HEK293 (cell line): Measurements from ENCODE around the gene CHMP3.

Source experiments
- CTCF ChIP-seq: fragments of 450-650 bp; formaldehyde crosslinking; IDR thresholded peaks from 2 replicates; pipeline ENCODE4 v1.5.1; 2016; ENCODE audit warnings: missing biosample characterization, missing genetic modification characterization
- YY1 ChIP-seq: fragments of 450-650 bp; formaldehyde crosslinking; IDR thresholded peaks from 2 replicates; pipeline ENCODE4 v1.5.1; 2018; ENCODE audit warnings: missing biosample characterization, missing genetic modification characterization
- ZNF747 ChIP-seq: fragments of 450-650 bp; formaldehyde crosslinking; IDR thresholded peaks from 2 replicates; pipeline ENCODE4 v1.5.1; 2016; ENCODE audit warnings: missing biosample characterization, missing genetic modification characterization

GRCh38 chr2:86543793-86544192, 19.4 kb downstream of the CHMP3 start:
- TF ChIP-seq CTCF, result no peak
- no peak for TF ChIP-seq YY1
- no peak for TF ChIP-seq ZNF747 (tag by site-specific recombination)
